Vagina (tissue), 2 donors: ENCODE measurements around the gene SLC46A1. TPM values are rescaled to one million over a fixed set of nuclear protein-coding genes. Genes with fewer than 3 reads are reported as not detected.
A peak's percentile ranks its signal among the peaks of the same experiment; 100 is the strongest.

Source experiments
- DNase-seq, 2 donors: peaks; one replicate each; pipeline ENCODE4 v3.0.0-alpha.2; 2017; ENCODE audit errors: extremely low spot score in 2 of 2
- H3K27ac ChIP-seq: fragments of 200-600 bp; sonication (generic); one replicate; pipeline ENCODE4 v1.5.1; 2019
- H3K27me3 ChIP-seq: fragments of 200-600 bp; sonication (generic); one replicate; pipeline ENCODE4 v1.5.1; 2019
- H3K36me3 ChIP-seq, 2 donors: fragments of 200-600 bp; sonication (generic); one replicate each; pipeline ENCODE4 v1.5.1; 2017 to 2019
- H3K4me1 ChIP-seq: fragments of 200-600 bp; sonication (generic); one replicate; pipeline ENCODE4 v1.5.1; 2019
- H3K4me3 ChIP-seq, 2 donors: fragments of 200-600 bp; sonication (generic); 1 replicate in 1 of 2; 2 replicates in 1 of 2; pipeline ENCODE4 v1.5.1; 2016 to 2019
- H3K9me3 ChIP-seq: fragments of 200-600 bp; sonication (generic); one replicate; pipeline ENCODE4 v1.5.1; 2019
- POLR2A ChIP-seq, 2 donors: fragments of 450-650 bp; IDR thresholded peaks; one replicate each; pipeline ENCODE4 v1.6.1; 2017; ENCODE audit warnings: antibody characterized with exemption in 2 of 2, mild to moderate bottlenecking in 2 of 2, moderate library complexity in 2 of 2
- POLR2AphosphoS5 ChIP-seq, 2 donors: sonication (generic); formaldehyde crosslinking; IDR thresholded peaks; one replicate each; pipeline ENCODE4 v1.9.0; 2017; ENCODE audit warnings: antibody characterized with exemption in 2 of 2, mild to moderate bottlenecking in 2 of 2, low read depth in 1 of 2; ENCODE audit not compliant: insufficient read depth in 1 of 2
- intact Hi-C: fragments of 100-400 bp; cut with DNase I; formaldehyde crosslinking; loops from one replicate; pipeline ENCODE4 v1.15.1; 2023
- total RNA-seq: library from RNA; depleted of rRNA; stranded (reverse); fragments of >200 nt; gene quantifications from one replicate; pipeline ENCODE4 v1.2.3, GENCODE V29; 2016
- TF ChIP-seq, protein P1 (sequence below), 3 experiments: fragments of 450-650 bp in 2 of 3; fragments of 200-600 bp in 1 of 3; sonication (generic) in 1 of 3; IDR thresholded peaks; one replicate each; pipeline ENCODE4 v1.5.1; 2017 to 2019; ENCODE audit warnings: antibody characterized with exemption in 3 of 3, mild to moderate bottlenecking in 2 of 3, moderate library complexity in 2 of 3

The SLC46A1 gene
- total RNA-seq, 1 donor from 2014 or later: 13.8 TPM

DNA sequence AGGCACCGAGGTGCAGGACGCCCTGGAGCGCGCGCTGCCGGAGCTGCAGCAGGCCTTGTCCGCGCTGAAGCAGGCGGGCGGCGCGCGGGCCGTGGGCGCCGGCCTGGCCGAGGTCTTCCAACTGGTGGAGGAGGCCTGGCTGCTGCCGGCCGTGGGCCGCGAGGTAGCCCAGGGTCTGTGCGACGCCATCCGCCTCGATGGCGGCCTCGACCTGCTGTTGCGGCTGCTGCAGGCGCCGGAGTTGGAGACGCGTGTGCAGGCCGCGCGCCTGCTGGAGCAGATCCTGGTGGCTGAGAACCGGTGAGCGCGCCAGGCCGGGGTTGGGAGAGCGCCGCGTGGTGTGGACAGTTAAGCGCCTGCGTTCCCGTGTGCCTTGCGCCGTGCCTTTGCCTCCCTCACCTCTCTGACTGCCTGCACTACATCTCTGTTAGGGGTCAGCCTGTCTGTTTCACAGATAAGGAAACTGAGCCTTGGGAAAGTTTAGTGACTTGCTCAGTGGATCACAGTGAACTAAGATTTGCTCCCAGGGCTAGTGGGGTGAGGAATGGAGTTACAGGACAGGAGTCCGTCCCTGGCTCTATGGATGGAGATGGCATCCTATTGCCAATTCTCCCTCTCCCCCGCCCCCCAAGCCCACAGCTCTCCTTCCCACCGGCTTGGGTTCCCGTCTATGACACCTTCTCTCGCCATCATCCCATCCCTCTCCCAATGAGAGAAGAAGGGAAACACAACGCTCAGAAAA lies 33.6 kb downstream of the SLC46A1 start:
- peaks cover 17% of the 10 kb centered on the region for H3K4me1 ChIP-seq
- TF ChIP-seq, protein P1, sequence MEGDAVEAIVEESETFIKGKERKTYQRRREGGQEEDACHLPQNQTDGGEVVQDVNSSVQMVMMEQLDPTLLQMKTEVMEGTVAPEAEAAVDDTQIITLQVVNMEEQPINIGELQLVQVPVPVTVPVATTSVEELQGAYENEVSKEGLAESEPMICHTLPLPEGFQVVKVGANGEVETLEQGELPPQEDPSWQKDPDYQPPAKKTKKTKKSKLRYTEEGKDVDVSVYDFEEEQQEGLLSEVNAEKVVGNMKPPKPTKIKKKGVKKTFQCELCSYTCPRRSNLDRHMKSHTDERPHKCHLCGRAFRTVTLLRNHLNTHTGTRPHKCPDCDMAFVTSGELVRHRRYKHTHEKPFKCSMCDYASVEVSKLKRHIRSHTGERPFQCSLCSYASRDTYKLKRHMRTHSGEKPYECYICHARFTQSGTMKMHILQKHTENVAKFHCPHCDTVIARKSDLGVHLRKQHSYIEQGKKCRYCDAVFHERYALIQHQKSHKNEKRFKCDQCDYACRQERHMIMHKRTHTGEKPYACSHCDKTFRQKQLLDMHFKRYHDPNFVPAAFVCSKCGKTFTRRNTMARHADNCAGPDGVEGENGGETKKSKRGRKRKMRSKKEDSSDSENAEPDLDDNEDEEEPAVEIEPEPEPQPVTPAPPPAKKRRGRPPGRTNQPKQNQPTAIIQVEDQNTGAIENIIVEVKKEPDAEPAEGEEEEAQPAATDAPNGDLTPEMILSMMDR (IDR thresholded peaks at IDR 0.05): no peak
- no peaks in the 10 kb centered on the region for H3K27me3 ChIP-seq
- no peak for DNase-seq
- peak overlapping the region; percentile 71 for H3K27ac ChIP-seq
- no peaks in the 10 kb centered on the region for H3K36me3 ChIP-seq
- H3K4me3 ChIP-seq: peak overlapping the region; percentile 50 to 72
- intact Hi-C loops: no loop called here
- H3K9me3 ChIP-seq: no peaks in the 10 kb centered on the region

DNA sequence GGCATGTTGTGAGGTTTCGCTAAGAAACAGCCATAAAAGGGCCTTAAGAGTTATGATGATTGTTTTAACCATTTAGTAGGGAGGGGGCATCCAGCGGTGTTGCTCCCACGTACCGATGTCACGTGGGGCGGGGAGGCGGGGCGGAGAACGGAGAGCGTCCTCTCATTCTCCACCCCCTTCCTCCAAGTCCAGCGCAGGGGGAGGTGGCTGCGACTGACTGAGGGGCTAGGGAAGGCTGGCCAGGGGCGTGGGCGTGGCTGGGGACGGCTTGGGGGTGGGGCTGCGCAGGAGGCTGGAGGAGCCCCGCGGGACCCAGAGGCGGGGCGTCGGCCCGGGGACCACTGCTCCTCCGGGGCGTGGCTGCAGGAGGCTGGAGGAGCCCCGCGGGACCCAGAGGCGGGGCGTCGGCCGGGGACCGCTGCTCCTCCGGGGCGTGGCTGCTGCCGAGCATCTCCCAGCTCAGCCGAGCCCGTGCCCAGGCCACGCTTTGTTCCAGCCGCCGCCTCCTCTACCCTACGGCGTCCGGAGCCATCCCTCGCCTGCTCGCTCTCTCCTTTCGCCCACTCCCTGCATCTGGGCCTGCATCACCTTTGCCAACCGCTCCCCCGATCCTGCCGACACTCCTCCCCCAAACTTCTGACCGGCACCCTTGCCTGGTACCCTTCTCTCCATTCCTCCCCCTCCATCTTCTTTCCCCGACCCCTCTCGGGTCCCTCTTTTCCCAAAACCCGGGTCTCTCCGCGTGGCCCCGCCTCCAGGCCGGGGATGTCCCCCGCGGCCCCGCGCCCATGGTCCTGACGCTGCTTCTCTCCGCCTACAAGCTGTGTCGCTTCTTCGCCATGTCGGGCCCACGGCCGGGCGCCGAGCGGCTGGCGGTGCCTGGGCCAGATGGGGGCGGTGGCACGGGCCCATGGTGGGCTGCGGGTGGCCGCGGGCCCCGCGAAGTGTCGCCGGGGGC lies 34.5 kb downstream of the SLC46A1 start, which contains the start of gene SARM1:
Gene SARM1, plus strand, starts transcription at position 450 of the 958 bp plus-strand sequence. Its CDS starts 339 bp downstream, at position 789.
- peak within 1 kb of the TSS; percentile 50 to 72 for H3K4me3 ChIP-seq
- intact Hi-C loops: no loop called here
- H3K27me3 ChIP-seq: no peaks in the 10 kb centered on the region
- peaks cover 17% of the 10 kb centered on the region for H3K4me1 ChIP-seq
- TF ChIP-seq POLR2AphosphoS5 (IDR thresholded peaks at IDR 0.05; ENCODE audit: insufficient read depth in 1 of 2, low read depth in 1 of 2) (peak in 1 of 2 donors; percentile 52), POLR2A (IDR thresholded peaks at IDR 0.05) (no peak)
- DNase-seq: no peak
- peak within 1 kb of the TSS; percentile 71 for H3K27ac ChIP-seq
- H3K36me3 ChIP-seq: no peaks in the 10 kb centered on the region
- H3K9me3 ChIP-seq: no peaks in the 10 kb centered on the region

DNA sequence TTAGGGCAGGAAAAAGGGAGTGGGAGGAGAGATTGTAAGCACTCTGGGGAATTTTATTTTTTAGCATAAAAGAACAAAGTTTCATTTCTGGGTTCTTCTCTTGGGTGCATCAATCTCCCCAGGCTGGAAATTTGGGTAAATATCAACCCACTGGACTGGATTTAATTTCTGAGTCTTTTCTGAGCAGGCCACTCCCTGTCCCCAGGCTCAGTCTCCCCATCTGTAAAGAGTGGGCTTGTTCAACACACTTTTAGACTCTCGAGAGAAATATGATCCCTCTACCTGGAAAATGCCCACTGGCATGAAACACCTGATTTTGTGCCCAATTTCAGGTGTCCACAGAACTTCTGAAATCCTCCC lies 35.3 kb downstream of the SLC46A1 start:
- no peak for DNase-seq
- Histone ChIP-seq H3K27ac (peak overlapping the region; percentile 53), H3K27me3 (no peaks in the 10 kb centered on the region), H3K9me3 (no peaks in the 10 kb centered on the region), H3K4me3 (peak overlapping the region in 1 of 2 donors; percentile 50), H3K4me1 (peaks cover 17% of the 10 kb centered on the region), H3K36me3 (no peaks in the 10 kb centered on the region)
- intact Hi-C loops: no loop called here
- TF ChIP-seq POLR2A (IDR thresholded peaks at IDR 0.05) (no peak), POLR2AphosphoS5 (IDR thresholded peaks at IDR 0.05; ENCODE audit: insufficient read depth in 1 of 2, low read depth in 1 of 2) (no peak)
- TF ChIP-seq, protein P1 (IDR thresholded peaks at IDR 0.05): no peak

DNA sequence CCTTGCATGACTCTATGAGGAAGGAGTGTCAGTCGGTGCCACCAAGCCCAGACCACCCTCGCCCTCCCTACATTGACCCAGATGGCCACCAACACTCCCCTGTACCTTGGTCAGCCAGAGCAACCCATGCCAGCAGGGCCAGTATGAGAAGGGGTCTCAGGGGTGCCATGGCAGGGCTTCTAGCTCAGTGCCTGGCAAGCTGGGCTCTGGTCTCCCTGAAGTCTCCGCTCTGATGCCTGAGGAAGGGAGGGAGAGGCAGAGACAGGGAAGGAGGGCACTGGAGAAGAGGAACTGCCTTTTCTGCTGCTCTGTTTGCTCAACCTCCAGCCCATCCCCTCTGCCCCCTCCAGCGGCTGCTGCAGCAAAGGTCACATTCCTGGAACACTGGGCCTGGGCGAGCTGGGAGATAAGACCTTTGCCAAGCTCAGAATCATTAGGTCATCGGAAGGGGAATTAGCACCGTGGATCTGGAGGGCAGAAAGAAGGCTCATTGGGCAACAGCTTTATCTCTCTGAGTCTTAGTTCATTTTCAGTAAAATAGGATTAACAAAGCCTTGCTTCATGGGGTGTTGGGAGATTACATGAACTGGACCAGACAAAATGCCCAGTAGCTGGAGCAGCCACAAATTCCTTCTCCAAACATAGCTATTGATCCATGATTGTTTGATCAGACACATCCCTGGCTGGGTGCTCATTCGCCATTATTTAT lies 35.8 kb downstream of the SLC46A1 start, which contains the start of gene VTN:
Gene VTN, minus strand, starts transcription at position 273 of the 709 bp plus-strand sequence. Its CDS starts 104 bp downstream, at position 169.
- no peaks in the 10 kb centered on the region for H3K9me3 ChIP-seq
- DNase-seq: no peak
- H3K27ac ChIP-seq: peak within 1 kb of the TSS; percentile 53
- intact Hi-C loops: no loop called here
- H3K36me3 ChIP-seq: no peaks in the 10 kb centered on the region
- H3K27me3 ChIP-seq: no peaks in the 10 kb centered on the region
- no peak for TF ChIP-seq POLR2A (IDR thresholded peaks at IDR 0.05)
- TF ChIP-seq, protein P1 (IDR thresholded peaks at IDR 0.05): no peak
- no peak for TF ChIP-seq POLR2AphosphoS5 (IDR thresholded peaks at IDR 0.05; ENCODE audit: insufficient read depth in 1 of 2, low read depth in 1 of 2)
- H3K4me1 ChIP-seq: peaks cover 17% of the 10 kb centered on the region
- peak within 1 kb of the TSS; percentile 50 to 72 for H3K4me3 ChIP-seq

DNA sequence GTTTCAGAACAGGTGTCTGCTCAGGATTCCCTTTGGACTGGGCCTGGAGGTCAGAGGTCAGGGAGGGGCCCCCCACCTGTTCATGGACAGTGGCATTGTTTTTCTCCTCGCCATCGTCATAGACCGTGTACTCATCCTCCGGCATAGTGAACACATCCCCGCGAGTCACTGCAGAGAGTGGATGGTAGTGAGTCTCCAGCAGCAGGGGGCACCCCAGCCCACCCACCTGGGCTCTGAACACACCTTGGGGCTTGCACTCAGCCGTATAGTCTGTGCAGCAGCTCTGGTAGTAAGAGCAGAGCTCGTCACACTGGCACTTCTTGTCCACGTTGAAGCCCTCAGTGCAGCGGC lies 36.4 kb downstream of the SLC46A1 start:
- intact Hi-C loops: no loop called here
- Histone ChIP-seq H3K9me3 (no peaks in the 10 kb centered on the region), H3K27ac (no peak overlapping the region), H3K27me3 (no peaks in the 10 kb centered on the region), H3K4me1 (peaks cover 17% of the 10 kb centered on the region), H3K4me3 (no peak overlapping the region), H3K36me3 (no peaks in the 10 kb centered on the region)
- TF ChIP-seq POLR2A (IDR thresholded peaks at IDR 0.05): no peak
- TF ChIP-seq, protein P1 (IDR thresholded peaks at IDR 0.05): no peak
- TF ChIP-seq POLR2AphosphoS5 (IDR thresholded peaks at IDR 0.05; ENCODE audit: insufficient read depth in 1 of 2, low read depth in 1 of 2): no peak
- DNase-seq: no peak
